Cardiac fibroblast (primary cell): ENCODE data around the gene RETSAT.
"Not testable (repeated sequence)": the region's sequence is repeated elsewhere in the genome, so short reads cannot be mapped to it uniquely, and the experiment has no call there.

Experiments
- DNase-seq, 2 donors: peaks; one replicate each; pipeline versions ENCODE4 v3.0.0 to v3.0.0-alpha.2; 2010; ENCODE audit warnings: low read depth in 2 of 2
- H3K4me3 ChIP-seq, 2 donors: replicated peaks in 1 of 2; 1 replicate in 1 of 2; 2 replicates in 1 of 2; pipeline ENCODE4 v1.5.1; 2011; ENCODE audit warnings: low read depth in 2 of 2, low read length in 2 of 2, mild to moderate bottlenecking in 2 of 2, moderate library complexity in 1 of 2
- CTCF ChIP-seq: IDR thresholded peaks from one replicate; pipeline ENCODE4 v1.5.1; 2011; ENCODE audit warnings: low read depth, mild to moderate bottlenecking, low read length, inconsistent platforms

The RETSAT gene

GRCh38 chr2:85367180-85367579 lies 12.9 kb upstream of the RETSAT start:
- H3K4me3 ChIP-seq, result no peak overlapping the region
- TF ChIP-seq CTCF, result no peak
- DNase-seq, result no peak

GRCh38 chr2:85362653-85363387 lies 8.5 kb upstream of the RETSAT start:
- not testable (repeated sequence) for DNase-seq, H3K4me3 ChIP-seq

GRCh38 chr2:85357736-85358135 lies 3.4 kb upstream of the RETSAT start:
- no peak overlapping the region for H3K4me3 ChIP-seq
- no peak for TF ChIP-seq CTCF

GRCh38 chr2:85356186-85356585 lies 1.9 kb upstream of the RETSAT start:
- no peak overlapping the region for H3K4me3 ChIP-seq
- no peak for DNase-seq
- TF ChIP-seq CTCF, result no peak

More at GRCh38 chr2:85357736-85358135, 3.4 kb upstream of the RETSAT start:
- DNase-seq, result no peak

GRCh38 chr2:85355521-85355920 lies 1.2 kb upstream of the RETSAT start:
- no peak for TF ChIP-seq CTCF

GRCh38 chr2:85355073-85355410 lies 714 bp upstream of the RETSAT start:
- peak overlapping the region; percentile 73 to 74 for H3K4me3 ChIP-seq
- TF ChIP-seq CTCF, result no peak

More at GRCh38 chr2:85355521-85355920, 1.2 kb upstream of the RETSAT start:
- DNase-seq, result peak; percentile 16 to 21
- peak overlapping the region; percentile 73 to 74 for H3K4me3 ChIP-seq

GRCh38 chr2:85353876-85354285 lies 447 bp downstream of the RETSAT start:
- DNase-seq, result peak; percentile 29 to 31
- no peak for TF ChIP-seq CTCF
- peak overlapping the region; percentile 72 to 73 for H3K4me3 ChIP-seq

More at GRCh38 chr2:85355073-85355410, 714 bp upstream of the RETSAT start:
- peak in 1 of 2 donors; percentile 19 for DNase-seq
